HG03469 (cell line): ENCODE results near the gene DOK3.

Experiments
- ATAC-seq: cut with Tn5 transposase; IDR thresholded peaks from one replicate; pipeline ENCODE4 v1.9.1; 2021; ENCODE audit warnings: mild to moderate bottlenecking, moderate library complexity, moderate number of reproducible peaks; ENCODE audit not compliant: unreplicated experiment

The DOK3 gene

DNA sequence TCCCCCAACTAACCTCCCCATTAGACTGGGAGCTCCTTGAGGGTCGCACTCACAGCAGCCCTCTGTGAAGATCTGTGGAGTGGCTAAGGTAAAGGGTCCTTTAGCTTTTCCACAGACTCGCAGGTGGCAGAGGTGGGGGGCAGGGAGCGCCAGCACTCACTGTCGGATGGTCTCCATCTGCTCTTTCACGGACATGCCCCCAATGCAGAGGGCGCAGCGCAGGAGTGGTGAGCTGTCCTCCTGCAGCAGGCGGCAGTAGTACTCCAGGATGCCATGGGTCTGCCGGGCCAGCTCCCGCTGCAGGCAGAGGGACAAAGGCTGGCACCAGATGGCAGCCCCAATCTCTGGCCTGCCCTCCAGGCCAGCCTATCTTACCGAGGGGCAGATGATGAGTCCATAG, 4.9 kb upstream of the DOK3 start:
- no peak for ATAC-seq

DNA sequence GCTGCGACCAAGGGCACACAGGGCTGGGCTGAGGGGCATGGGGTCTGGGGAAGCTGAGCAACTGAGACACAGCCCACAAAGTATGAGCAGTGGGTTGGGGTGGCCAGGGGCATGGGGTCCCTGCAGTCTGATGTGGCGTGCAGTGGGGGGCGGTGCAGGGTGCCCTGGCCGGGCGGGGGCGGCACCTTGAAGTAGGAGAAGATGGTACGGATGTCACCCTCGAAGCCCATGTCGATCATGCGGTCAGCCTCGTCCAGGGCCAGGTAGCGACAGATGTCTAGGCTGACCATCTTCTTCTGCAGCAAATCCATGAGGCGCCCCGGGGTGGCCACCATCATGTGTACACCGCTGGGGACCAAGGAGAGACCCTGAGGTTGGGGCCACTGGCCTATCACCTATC, 3.9 kb upstream of the DOK3 start:
- no peak for ATAC-seq

DNA sequence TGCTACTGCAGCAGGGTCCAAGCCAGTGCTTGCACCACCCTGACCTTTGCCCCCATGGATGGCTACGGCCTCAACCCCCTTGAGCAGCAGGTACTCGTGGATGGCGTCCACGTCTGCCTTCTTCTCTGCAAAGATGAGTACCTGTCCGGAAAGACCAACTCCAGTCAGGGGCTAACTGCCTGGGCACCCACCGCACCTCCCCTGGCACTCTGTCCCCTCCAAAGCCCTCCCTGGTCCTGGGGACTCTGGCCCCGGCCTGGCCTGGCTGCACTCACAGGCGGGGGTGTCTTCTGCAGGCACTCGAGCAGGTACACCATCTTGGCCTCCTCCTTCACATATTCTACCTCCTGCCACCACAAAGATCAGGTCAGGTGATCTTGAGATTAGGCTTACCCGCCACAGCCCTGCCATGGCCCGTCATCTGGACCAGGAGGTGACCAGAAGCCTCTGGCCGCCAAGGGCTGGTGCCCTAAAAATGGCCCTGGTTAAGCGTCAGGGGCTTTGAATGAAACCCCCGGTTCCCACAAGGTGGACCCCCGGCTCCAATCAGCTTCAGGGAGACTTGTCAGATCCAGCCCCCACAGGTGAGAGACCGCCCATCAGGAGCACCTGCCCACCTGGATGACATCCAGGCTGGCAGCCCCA, 3.2 kb upstream of the DOK3 start:
- no peak for ATAC-seq

DNA sequence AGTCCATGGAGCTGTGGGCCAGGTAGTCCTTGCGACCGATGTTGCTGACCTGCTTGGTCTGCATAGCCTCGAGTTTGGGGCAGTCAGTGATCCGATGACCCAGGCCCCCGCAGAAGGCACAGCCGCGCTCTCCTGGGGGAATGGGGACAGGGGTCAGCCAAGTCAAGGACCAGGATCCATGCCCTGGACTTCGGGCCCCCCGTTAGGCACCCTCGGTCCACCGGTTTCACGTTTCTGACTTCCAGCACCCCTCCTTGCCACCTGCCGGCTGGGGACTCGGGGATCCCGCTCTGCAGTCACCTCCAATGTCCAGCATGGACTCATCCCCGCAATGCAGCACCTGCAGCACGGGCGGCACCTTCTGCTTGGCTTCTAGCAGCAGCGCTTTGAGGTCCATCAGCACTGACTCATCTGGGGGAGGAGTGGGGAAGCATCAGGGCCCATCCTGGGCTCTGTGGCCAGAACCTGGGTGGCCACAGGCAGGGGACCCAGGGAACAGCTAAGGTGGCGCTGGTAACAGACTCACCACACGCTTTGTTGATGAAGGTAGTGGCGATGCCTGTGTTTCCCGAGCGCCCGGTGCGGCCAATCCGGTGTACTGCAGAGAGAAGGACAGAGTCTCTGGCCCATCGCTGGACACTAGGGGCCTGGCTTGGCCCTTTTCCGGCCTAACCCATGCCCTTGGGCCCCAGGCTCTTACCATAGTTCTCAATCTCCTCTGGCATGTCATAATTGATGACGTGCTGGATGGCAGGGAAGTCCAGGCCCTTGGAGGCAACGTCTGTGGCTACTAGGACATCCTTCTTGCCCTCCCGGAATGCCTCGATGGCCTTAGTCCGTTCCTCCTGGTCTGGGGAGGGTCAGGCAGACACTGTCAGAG, 2.4 kb upstream of the DOK3 start:
- ATAC-seq: no peak

DNA sequence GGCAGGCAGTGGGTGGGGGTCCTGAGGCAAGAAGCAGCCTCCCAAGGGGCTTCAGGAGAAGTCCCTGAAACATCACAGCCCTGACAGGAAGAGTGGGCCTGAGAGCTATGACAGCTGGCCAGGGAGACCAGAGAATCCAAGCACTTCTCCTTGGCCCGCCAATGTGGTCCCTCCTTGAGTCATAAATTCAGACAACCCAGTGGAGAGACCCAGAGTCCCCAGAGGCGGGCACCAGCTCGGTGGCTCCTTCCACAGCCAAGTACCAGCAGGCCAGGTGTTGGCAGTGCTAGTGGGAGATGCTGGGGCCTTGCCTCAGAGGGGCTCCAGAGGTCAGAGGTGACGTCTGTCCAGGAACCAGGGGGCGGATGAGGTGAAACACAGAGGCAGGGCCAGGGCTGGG, 1.6 kb upstream of the DOK3 start:
- ATAC-seq: no peak

DNA sequence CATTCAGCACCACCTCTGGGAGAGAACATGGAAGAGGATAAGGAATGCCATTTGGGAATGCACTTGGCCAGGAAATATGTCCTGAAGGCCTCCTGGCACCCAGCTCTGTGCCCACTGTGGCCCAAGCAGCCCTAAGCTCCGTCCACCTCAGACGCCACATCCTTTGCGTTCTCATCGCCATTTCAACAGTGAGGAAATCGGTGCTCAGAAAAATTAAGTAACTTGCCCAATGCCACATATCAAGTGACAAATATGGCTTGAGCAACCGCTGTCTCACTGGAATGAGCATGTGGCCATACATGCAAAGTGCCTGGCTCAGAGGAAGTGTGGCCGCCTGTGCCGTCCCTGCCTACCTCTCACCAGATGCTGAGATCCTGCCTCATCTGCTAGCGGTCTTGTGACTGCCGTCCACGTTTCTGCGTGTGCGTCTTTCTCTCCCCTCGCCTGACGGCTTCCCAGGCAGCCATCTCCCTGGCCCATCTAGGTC, 984 bp upstream of the DOK3 start:
- ATAC-seq: no peak

DNA sequence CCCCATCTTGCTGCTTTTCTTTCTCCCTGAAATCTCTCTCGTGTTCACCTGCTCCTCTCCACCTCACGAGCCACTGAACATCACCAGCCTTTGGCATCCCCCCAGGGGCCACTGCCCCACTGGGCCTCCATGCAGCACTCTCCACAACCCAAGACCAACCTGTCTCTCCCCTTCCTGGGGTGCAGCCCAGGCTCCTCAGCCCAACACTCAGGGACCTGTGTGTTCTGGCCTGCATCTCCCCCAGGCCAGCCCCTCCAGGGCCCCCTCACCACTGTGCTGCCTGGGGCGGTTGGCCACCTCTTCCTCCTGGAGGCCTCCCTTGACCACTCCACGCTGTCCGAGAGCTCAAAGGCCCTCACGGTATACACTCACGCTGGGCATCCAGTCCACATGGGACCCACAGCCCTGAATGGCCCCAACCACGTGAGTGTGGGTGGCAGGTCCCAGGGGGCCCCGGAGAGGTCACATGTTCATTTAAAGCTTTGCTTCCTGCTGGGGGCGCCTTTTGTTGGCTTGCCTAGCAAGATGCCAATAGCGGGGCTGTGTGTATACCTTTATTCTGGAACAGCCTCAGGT, 453 bp upstream of the DOK3 start:
- no peak for ATAC-seq

DNA sequence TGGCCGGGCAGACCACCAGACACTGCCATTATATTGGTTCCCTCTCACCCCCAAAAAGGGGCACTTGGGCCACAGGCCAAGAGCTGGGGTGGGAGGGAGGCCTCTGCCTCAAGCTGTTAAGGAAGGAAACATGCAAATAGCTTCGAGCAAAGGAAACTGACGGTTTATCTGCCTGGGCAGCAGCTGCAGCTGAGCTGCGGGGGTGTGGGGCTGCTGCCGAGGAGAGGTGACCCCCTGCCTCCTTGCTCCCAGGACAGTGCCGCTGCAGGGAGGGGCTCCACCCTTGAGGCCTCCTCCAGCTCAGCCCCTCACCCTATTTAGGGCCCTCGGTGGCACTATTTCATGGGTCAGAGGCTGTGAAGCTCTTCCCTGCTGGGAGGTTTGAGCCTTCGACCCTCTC, 789 bp downstream of the DOK3 start:
- ATAC-seq: no peak

DNA sequence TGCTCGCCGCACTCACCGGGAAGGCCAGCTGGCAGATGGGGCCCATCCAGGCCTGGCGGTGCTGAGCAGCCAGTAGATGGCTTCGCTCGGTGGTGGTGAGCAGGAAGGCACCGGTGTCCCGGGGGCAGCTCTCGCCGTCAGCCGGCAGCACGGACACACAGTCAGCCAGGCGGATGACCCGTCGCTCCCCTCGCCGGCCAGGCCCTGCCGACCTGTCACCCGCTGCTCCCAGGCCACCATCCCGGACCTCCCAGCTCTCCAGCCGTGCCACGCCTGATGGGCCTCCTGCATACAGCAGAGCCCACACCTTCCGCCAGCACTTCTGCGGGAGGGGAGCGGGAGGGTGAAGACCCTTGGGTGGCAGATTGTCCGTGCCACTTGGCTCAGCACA, 1.4 kb downstream of the DOK3 start:
- no peak for ATAC-seq

DNA sequence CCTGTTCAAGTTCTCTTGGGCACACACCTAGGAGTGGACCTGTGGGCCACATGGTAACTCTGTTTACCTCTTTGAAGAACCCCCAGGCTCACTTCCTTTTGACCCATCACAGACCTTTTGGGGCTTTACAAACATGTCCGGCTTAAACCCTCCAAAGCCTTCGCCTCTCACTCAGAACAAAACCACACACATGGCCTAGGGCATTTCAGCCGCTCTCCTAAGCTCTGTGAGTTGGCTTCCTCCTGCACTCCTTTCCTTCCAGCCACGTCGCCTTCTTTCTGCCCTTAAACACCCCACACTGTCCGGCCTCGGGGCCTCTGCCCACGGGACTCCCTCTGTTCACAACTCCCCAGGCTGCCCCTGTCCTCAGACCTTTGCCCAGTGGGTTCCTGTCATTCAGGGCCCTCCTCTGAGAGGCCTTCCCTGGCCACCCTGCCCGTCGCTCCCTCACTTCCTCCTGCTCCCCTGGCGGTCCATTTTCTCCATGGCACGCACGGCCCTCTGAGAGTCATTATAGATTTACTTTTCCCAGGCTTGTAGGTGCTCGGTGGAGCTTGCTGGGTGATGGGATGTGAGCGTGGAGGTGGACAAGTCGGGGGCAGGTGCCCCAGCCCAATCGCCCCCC, 1.9 kb downstream of the DOK3 start:
- no peak for ATAC-seq

DNA sequence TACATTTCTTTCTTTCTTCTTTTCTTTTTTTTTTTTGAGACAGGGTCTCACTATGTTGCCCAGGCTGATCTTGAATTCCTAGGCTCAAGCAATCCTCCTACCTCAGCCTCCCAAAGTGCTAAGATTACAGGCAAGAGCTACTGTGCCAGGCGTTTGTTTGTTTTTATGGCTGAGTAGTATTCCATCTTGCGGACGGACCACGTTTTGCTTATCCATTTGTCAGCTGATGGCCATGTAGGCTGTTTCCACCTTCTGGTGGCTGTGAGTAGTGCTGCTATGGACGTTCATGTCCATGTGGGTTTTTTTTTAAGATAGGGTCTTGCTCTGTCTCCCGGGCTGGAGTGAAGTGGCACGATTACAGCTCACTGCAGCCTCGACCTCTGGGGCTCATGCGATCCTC, 2.5 kb downstream of the DOK3 start:
- no peak for ATAC-seq

DNA sequence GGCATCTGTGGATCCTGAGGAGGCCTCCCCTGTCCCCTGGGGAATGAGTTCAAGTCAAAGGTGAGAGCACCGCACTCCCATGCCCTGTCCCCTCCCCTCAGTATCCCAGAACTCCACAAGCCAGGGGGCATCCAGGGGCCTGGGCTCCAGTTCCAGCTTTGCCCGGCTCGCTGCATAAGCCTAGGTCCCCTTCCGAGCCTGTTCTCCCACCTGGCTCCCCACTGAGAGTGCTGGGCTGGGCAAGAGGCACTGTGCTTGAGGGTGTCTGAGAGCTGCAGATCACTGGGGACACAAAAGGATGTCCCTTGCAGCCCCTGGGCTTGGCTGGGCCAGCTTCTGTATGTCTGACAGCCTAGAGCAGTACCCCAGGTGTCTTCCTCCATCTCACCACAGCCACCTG, 4.6 kb downstream of the DOK3 start:
- no peak for ATAC-seq

DNA sequence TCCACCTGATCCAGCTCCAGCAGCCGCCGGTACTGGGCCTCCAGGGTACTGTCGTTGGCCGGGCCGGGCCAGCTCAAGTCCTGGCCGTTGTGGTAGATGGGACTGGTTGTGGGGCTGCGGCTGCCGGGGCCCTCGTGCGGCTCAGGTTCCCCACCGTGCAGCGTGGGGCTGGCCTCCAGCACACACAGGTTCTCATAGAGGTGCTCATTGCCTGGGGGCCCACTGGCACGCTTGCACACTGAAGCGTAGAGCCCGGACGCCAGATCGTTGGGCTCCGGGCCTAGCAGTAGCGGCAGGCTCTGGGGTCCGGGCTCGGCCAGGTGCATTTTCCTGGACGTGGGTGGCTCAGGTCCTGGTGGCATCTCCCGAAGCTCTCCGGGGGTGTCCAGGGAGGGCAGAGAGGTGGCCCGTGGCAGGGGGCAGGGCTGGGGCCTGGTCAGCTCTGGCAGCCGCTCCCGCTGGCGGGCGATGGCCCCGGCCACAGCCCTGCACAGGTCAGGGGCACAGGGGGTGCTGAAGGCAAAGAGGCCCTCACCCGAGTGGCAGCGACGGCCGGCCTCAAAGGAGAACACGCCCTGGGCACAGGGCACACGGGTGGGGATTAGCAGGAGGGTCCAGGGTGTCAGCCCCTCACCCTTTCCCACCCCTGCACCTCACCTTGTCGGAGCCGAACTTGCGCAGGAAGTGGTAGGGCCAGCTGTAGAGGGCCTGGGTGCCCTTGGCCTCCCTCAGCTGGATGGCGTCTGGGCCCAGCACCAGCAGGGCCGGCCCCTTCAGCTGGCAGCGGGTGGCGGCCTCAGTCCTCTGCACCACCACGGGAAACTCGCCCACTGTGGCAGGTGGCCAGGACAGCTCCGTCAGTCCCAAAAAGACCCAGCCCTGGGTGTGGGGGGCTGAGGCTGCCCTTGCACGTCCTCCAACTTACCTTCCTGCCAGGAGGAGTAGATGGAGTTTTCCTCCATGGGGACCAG, 5.3 kb downstream of the DOK3 start:
- no peak for ATAC-seq

DNA sequence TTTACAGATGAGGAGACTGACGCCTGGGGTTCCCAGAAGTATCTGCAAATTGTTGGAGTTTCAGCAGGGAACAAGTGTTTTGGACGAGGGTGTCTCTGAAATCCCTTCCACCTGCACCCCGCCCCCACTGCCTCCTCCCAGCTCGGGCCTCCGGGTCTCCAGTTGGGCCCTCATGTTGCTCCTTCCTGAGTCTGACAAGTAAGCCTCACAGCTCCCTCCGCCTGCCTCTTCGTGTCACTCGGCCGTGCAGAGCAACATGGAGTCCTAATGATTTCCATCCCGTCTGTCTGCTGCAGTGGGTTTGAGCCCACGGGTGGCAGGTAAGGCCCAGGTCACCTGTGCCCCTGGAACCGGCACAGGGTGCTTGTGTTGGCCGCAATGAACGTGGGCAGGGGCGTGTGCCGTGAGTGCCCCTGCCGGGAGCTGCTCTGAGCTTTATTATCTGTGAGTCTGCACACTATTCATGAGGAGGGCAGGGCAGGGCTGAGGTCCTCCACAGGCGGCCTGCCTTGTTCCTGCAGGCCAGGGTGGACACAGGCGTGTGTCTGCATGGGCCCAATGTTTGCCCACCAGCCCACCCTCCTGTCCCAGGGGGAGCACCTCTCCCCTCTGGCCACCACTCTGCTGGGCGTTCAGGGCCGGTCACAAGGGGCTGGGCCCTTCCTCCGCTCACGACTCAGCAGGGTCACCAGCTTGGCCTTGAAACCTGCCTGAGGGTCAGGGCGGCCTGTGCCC, 6.1 kb downstream of the DOK3 start:
- no peak for ATAC-seq

DNA sequence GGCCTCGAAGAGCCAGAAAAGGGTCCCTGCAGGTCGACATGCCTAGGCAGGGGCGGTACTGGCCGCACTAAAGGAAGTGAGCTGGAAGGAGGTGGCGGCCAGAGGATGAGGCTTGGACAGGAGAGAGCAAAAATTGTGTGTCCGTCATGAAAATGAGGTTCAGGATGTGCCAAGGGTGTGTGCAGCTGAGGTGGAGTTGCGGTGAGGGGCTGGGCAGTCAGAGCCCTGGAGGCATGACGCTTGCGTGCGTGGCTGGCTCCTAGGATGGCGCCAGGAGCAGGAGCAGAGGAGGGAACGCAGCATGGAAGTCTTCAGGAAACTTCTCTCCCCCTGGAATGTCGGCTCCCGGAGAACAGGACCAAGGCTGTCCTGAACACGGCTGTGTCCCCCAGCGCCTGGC, 6.7 kb downstream of the DOK3 start:
- ATAC-seq: no peak

DNA sequence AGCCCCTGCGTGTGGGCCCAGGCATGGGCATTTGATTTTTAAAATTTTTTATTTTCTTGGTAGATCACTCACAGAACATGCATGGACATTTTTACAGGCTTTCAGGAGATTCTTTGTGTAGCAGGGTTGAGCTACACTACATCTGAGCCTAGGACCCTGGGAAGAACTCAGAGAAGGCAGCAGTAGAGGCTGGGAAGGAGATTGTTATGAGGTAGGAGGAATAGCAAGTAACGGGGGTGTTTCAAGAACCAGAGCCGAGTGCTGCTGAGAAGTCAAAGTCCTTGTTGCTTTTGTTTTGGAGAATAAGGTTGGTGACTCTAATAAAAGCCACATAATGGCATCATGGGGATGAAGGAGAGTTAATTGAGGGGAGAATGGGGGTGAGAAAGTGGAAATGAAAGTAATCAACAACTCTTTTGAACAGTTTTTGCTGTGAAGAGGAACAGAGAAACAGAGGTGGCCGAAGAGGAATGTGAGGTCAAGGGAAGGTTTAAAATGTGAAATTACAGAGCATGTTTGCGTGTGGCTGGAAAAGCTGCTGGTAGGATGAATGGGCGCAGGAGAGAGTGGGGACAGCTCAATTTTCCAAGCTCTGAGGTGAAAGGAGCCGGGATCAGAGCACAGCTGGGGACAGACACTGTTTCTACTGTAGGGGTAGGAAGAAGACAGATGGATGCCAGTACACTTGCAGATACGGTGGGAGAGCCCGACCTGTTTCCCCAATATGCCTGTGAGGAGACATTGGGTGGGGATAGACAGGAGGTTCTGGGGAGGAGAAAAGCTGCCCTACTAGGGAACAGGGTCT, 7.5 kb downstream of the DOK3 start:
- ATAC-seq: no peak

DNA sequence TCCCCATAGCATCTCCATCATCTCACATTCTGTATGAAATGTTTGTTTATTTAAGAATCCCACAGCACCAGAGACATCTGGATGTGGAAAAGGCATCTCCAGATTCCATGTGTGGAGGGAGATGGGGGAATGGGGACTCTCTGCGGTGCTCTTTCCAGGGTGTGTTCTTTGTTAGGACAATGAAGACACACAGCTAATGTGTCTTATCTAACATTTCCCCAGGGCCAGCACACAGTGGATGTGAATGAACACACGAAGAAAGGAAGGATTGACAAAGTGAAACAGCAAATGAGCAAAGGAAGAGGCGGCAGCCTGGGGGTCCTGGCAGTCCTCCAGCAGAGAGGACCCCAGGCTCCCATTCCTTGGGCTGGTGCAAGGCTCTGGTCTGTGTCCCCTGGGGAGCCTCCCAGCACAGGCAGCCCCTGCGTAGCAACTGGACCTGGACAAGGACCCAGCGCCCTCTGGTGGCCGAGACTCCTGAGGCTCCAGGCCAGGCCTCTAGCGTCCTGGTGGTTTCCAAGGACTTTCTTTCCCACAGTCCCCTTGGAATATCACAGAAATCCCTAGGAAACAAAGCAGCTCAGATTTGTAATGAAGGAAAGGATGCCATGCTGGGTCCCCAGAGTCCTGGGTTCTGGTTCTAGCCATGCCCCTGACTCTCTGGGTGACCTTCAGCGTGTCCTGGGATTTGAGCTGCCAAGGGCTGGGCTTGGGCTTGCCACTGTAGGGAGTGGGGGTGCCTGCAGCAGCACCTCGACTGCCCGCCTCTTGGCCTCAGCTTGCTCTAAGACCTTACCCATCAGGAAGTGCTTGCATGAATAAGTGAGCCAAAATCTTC, 8.7 kb downstream of the DOK3 start:
- no peak for ATAC-seq

DNA sequence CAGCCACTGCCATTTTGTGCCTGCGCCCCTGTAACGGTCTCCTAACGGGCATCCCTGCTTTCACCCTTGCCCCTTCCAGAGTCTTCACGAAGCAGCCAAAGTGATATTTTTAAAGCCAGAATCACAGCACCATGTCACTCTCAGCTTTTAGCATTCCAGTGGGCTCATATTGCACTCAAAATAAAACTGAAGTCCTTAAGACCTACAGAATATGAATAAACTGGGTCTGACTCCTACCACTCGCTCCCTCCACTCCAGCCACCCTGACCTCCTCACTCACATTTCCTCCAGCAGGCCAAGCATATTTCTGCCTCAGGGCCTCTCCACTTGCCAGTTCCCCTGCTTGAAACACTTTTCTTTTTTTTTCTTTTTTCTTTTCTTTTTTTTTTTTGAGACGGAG, 9.8 kb downstream of the DOK3 start:
- no peak for ATAC-seq
